ENCODE measurements around the gene SDR42E2.

DNA sequence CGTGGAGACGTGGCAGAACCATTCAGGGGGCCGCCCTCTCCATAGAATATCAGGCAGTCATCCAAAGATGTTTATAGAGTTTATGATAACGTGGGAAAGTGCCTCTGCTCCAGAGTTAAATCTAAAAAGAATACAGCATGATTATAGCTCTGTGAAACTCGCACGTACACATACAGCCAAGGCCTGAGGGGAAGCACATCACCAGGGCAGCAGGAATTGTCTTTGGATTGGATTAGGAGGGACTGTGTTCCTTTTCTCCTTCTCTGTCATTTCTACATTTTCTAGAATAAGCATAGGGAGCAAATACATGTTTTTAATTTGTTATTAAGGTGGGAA is 70.7 kb downstream of the SDR42E2 start:
- TF ChIP-seq, protein P1, sequence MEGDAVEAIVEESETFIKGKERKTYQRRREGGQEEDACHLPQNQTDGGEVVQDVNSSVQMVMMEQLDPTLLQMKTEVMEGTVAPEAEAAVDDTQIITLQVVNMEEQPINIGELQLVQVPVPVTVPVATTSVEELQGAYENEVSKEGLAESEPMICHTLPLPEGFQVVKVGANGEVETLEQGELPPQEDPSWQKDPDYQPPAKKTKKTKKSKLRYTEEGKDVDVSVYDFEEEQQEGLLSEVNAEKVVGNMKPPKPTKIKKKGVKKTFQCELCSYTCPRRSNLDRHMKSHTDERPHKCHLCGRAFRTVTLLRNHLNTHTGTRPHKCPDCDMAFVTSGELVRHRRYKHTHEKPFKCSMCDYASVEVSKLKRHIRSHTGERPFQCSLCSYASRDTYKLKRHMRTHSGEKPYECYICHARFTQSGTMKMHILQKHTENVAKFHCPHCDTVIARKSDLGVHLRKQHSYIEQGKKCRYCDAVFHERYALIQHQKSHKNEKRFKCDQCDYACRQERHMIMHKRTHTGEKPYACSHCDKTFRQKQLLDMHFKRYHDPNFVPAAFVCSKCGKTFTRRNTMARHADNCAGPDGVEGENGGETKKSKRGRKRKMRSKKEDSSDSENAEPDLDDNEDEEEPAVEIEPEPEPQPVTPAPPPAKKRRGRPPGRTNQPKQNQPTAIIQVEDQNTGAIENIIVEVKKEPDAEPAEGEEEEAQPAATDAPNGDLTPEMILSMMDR (IDR thresholded peaks at IDR 0.05), result no peak
- no peak for TF ChIP-seq POLR2A (IDR thresholded peaks at IDR 0.05)
